Measurements from ENCODE around the gene COL15A1. TPM values are rescaled to one million over a fixed set of nuclear protein-coding genes. Genes with fewer than 3 reads are reported as not detected.

COL15A1 gene
- total RNA-seq, 1 experiment from 2014 or later = 0.10 TPM

GRCh38 chr9:98962181-98962560, 18.5 kb downstream of the COL15A1 start:
- ATAC-seq = no peak
- no peaks in the 10 kb centered on the region for H3K4me1 ChIP-seq (ENCODE audit: control insufficient read depth, insufficient read depth, low read length)
- H3K9me3 ChIP-seq (ENCODE audit: control insufficient read depth, insufficient read depth, low read depth, low read length) = no peaks in the 10 kb centered on the region
- no peak for TF ChIP-seq TCF7L2 (IDR thresholded peaks at IDR 0.05; ENCODE audit: low read depth, low read length)
- no peak for TF ChIP-seq CTCF (IDR thresholded peaks at IDR 0.05)
- no peak for TF ChIP-seq REST (IDR thresholded peaks at IDR 0.05; ENCODE audit: insufficient read depth in 1 of 2, low read depth in 2 of 2, low read length in 1 of 2)
- TF ChIP-seq SIN3A (IDR thresholded peaks at IDR 0.05; ENCODE audit: borderline replicate concordance, insufficient read depth, low read depth, low read length) = no peak
- no peak for TF ChIP-seq POLR2AphosphoS5 (IDR thresholded peaks at IDR 0.05; ENCODE audit: low read depth, low read length)
- H3K27me3 ChIP-seq (ENCODE audit: control insufficient read depth, insufficient read depth, low read length) = no peaks in the 10 kb centered on the region
- BruUV-seq (replicated peaks) = no TSS peak
- CTCF ChIA-PET = no interaction called here
- no peak overlapping the region for H3K4me3 ChIP-seq (ENCODE audit: low read depth in 2 of 2, low read length in 2 of 2)
- intact Hi-C loops (cut with micrococcal nuclease; ENCODE audit: unreplicated experiment) (no loop called here), in situ Hi-C loops (cut with HindIII; ENCODE audit: low pct_unique_long_range_greater_than_20kb, low sequenced_read_pairs) (no loop called here)
- DNase-seq (ENCODE audit: low read depth, low spot score) = no peak
- POLR2A ChIA-PET = no interaction called here
- no peaks in the 10 kb centered on the region for H3K36me3 ChIP-seq (ENCODE audit: control insufficient read depth, insufficient read depth, low read length)
- H3K27ac ChIP-seq (ENCODE audit: low read length) = no peak overlapping the region

- no peaks in the 10 kb centered on the region for H3K4me1 ChIP-seq (ENCODE audit: control insufficient read depth, insufficient read depth, low read length)
- POLR2A ChIA-PET = no interaction called here
- CTCF ChIA-PET = no interaction called here
- no peak overlapping the region for H3K27ac ChIP-seq (ENCODE audit: low read length)
- TF ChIP-seq POLR2AphosphoS5 (IDR thresholded peaks at IDR 0.05; ENCODE audit: low read depth, low read length) (no peak), TCF7L2 (IDR thresholded peaks at IDR 0.05; ENCODE audit: low read depth, low read length) (no peak), SIN3A (IDR thresholded peaks at IDR 0.05; ENCODE audit: borderline replicate concordance, insufficient read depth, low read depth, low read length) (no peak), CTCF (IDR thresholded peaks at IDR 0.05) (no peak), REST (IDR thresholded peaks at IDR 0.05; ENCODE audit: insufficient read depth in 1 of 2, low read depth in 2 of 2, low read length in 1 of 2) (no peak)
- in situ Hi-C loops (cut with HindIII; ENCODE audit: low pct_unique_long_range_greater_than_20kb, low sequenced_read_pairs) (no loop called here), intact Hi-C loops (cut with micrococcal nuclease; ENCODE audit: unreplicated experiment) (no loop called here)
- H3K36me3 ChIP-seq (ENCODE audit: control insufficient read depth, insufficient read depth, low read length) = no peaks in the 10 kb centered on the region
- DNase-seq (ENCODE audit: low read depth, low spot score) (no peak), ATAC-seq (no peak)
- H3K4me3 ChIP-seq (ENCODE audit: low read depth in 2 of 2, low read length in 2 of 2) = no peak overlapping the region
- BruUV-seq (replicated peaks) = no TSS peak
- H3K27me3 ChIP-seq (ENCODE audit: control insufficient read depth, insufficient read depth, low read length) = no peaks in the 10 kb centered on the region
- no peaks in the 10 kb centered on the region for H3K9me3 ChIP-seq (ENCODE audit: control insufficient read depth, insufficient read depth, low read depth, low read length)
Measured at GRCh38 chr9:98962861-98963260, 19.2 kb downstream of the COL15A1 start.

Data from Panc1 (cell line).